Central memory CD4-positive, alpha-beta T cell (primary cell): ENCODE measurements around the gene AGXT.

Experiments used
- DNase-seq: peaks from one replicate; pipeline ENCODE4 v3.0.0; 2022
- total RNA-seq, 3 experiments: gene quantifications; one replicate each; lab custom pipeline; 2026; lab: John Stamatoyannopoulos, UW

The AGXT gene
- total RNA-seq: 0 to 0.04 (median 0) reads per million in 3 experiments

GRCh38 chr2:240868286-240869108 is at the start of gene AGXT:
Gene AGXT (plus strand): TSS chr2:240868824. CDS start chr2:240868866, 42 bp downstream.
- DNase-seq: no peak

GRCh38 chr2:240819126-240819857 is 49.3 kb upstream of the AGXT start:
- no peak for DNase-seq

GRCh38 chr2:240819858-240820606 is 48.6 kb upstream of the AGXT start, which contains the start of gene KIF1A:
Gene KIF1A (minus strand): TSS chr2:240820219. CDS start chr2:240797752, 22,467 bp downstream.
- DNase-seq: no peak

- no peak for DNase-seq
Observed at GRCh38 chr2:240820607-240821428, 47.8 kb upstream of the AGXT start.

- DNase-seq: no peak
Observed at GRCh38 chr2:240821429-240821778, 47.2 kb upstream of the AGXT start.

GRCh38 chr2:240822280-240822847 is 46.3 kb upstream of the AGXT start:
- DNase-seq: no peak

GRCh38 chr2:240823449-240824336 is 44.9 kb upstream of the AGXT start:
- DNase-seq: no peak

GRCh38 chr2:240825476-240825875 is 43.1 kb upstream of the AGXT start:
- no peak for DNase-seq

GRCh38 chr2:240831594-240832204 is 36.9 kb upstream of the AGXT start:
- no peak for DNase-seq

GRCh38 chr2:240832205-240832727 is 36.4 kb upstream of the AGXT start:
- DNase-seq: peak; percentile 99

- DNase-seq: no peak
Observed at GRCh38 chr2:240832921-240833494, 35.6 kb upstream of the AGXT start.

- DNase-seq: no peak
Observed at GRCh38 chr2:240833724-240834285, 34.8 kb upstream of the AGXT start.

GRCh38 chr2:240834377-240834975 is 34.1 kb upstream of the AGXT start:
- DNase-seq: no peak

- DNase-seq: no peak
Observed at GRCh38 chr2:240835528-240835927, 33.1 kb upstream of the AGXT start.

GRCh38 chr2:240836781-240837467 is 31.7 kb upstream of the AGXT start:
- DNase-seq: no peak

GRCh38 chr2:240837621-240838020 is 31.0 kb upstream of the AGXT start:
- no peak for DNase-seq

GRCh38 chr2:240839152-240840143 is 29.2 kb upstream of the AGXT start:
- no peak for DNase-seq
